ENCODE data around the gene AP2A2.

- TF ChIP-seq CTCF (IDR thresholded peaks at IDR 0.05; ENCODE audit: low read depth, low read length, poor library complexity, severe bottlenecking) (no peak), EZH2phosphoT487 (IDR thresholded peaks at IDR 0.05; ENCODE audit: borderline replicate concordance, low read length) (no peak)
Measured at GRCh38 chr11:962688-963087, 37.0 kb downstream of the AP2A2 start.
